ENCODE results near the gene ZNF425. TPM values are rescaled to one million over a fixed set of nuclear protein-coding genes. Genes with fewer than 3 reads are reported as not detected.

ZNF425 gene
- total RNA-seq, 1 experiment from 2014 or later = 5.2 TPM

- TF ChIP-seq CTCF (conservative IDR thresholded peaks at IDR 0.05) (peak; percentile 92), EZH2 (IDR thresholded peaks at IDR 0.05; ENCODE audit: low read depth) (no peak)
- peak within 1 kb of the TSS; percentile 96 for H3K4me3 ChIP-seq
- peaks cover 12% of the 10 kb centered on the region; the same call in 1 of the 2 replicates for H3F3A ChIP-seq (ENCODE audit: insufficient read depth, low read depth)
- peak within 1 kb of the TSS; percentile 79 for H3K4me2 ChIP-seq
- H3K4me1 ChIP-seq (replicated peaks; ENCODE audit: insufficient read depth) = no peaks in the 10 kb centered on the region; the same call in 1 of the 2 replicates
- H4K20me1 ChIP-seq (ENCODE audit: insufficient read depth) = no peaks in the 10 kb centered on the region
- H3K36me3 ChIP-seq (ENCODE audit: low read depth) = no peaks in the 10 kb centered on the region
- no peaks in the 10 kb centered on the region for H3K9me2 ChIP-seq (ENCODE audit: insufficient read depth)
- peak within 1 kb of the TSS; percentile 85 for H3K27ac ChIP-seq
- H2AFZ ChIP-seq = peak within 1 kb of the TSS; percentile 99
- H3K79me2 ChIP-seq (ENCODE audit: low read depth) = peaks cover 32% of the 10 kb centered on the region
- intact Hi-C loops (cut with micrococcal nuclease; ENCODE audit: unreplicated experiment) = loop anchor here (1.0 to 5.0 kb wide), 7 partner anchors 26 to 194 kb away; partner anchors contain the start of genes PDIA4 and ZNF425
- peak; percentile 71 to 87 for DNase-seq
- ChIA-PET CTCF (interaction anchor here (0.6 kb wide), 1 partner anchor 125 kb away, joined by 3 read pairs; no protein-coding TSS in a partner anchor), POLR2A (ENCODE audit: unreplicated experiment) (no interaction called here)
- no peaks in the 10 kb centered on the region for H3K27me3 ChIP-seq (ENCODE audit: insufficient read depth, low read depth)
- BruUV-seq (replicated peaks) = TSS peak; percentile 39
- no peaks in the 10 kb centered on the region for H3K9me3 ChIP-seq (ENCODE audit: insufficient read depth, low read depth)
Observed at GRCh38 chr7:149090397-149091195, 35.5 kb downstream of the ZNF425 start, which contains the start of gene ZNF786. Gene ZNF786 (minus strand): TSS chr7:149090718. CDS start chr7:149090640, 78 bp downstream.

- 0 out of 2 replicates have a peak, but pooled peaks cover 4% of the 10 kb centered on the region for H3K36me3 ChIP-seq (ENCODE audit: low read depth)
- H3K4me3 ChIP-seq = no peak overlapping the region
- ChIA-PET POLR2A (ENCODE audit: unreplicated experiment) (interaction anchor here (0.6 kb wide), 1 partner anchor 22 kb away, joined by 4 read pairs; no protein-coding TSS in a partner anchor), CTCF (no interaction called here)
- no peak overlapping the region for H3K4me2 ChIP-seq
- H4K20me1 ChIP-seq (ENCODE audit: insufficient read depth) = no peaks in the 10 kb centered on the region
- peaks cover 32% of the 10 kb centered on the region for H3K79me2 ChIP-seq (ENCODE audit: low read depth)
- H3K27me3 ChIP-seq (ENCODE audit: insufficient read depth, low read depth) = no peaks in the 10 kb centered on the region
- H3F3A ChIP-seq (ENCODE audit: insufficient read depth, low read depth) = peaks cover 16% of the 10 kb centered on the region; the same call in 1 of the 2 replicates
- no peaks in the 10 kb centered on the region; the same call in 1 of the 2 replicates for H3K4me1 ChIP-seq (replicated peaks; ENCODE audit: insufficient read depth)
- no peaks in the 10 kb centered on the region for H3K9me2 ChIP-seq (ENCODE audit: insufficient read depth)
- intact Hi-C loops (cut with micrococcal nuclease; ENCODE audit: unreplicated experiment) = no loop called here
- no peak for DNase-seq
- H3K27ac ChIP-seq = no peak overlapping the region
- no peak for TF ChIP-seq CTCF (conservative IDR thresholded peaks at IDR 0.05)
- BruUV-seq (replicated peaks) = no TSS peak
- H3K9me3 ChIP-seq (ENCODE audit: insufficient read depth, low read depth) = no peaks in the 10 kb centered on the region
- no peak overlapping the region for H2AFZ ChIP-seq
Observed at GRCh38 chr7:149087376-149087775, 38.7 kb downstream of the ZNF425 start.

- CTCF ChIA-PET = no interaction called here
- intact Hi-C loops (cut with micrococcal nuclease; ENCODE audit: unreplicated experiment) = no loop called here
- no peaks in the 10 kb centered on the region for H4K20me1 ChIP-seq (ENCODE audit: insufficient read depth)
- no peak overlapping the region for H3K27ac ChIP-seq
- no peak overlapping the region for H3K4me3 ChIP-seq
- H3K36me3 ChIP-seq (ENCODE audit: low read depth) = 0 out of 2 replicates have a peak, but pooled peaks cover 4% of the 10 kb centered on the region
- no peak overlapping the region for H3K4me2 ChIP-seq
- H3K4me1 ChIP-seq (replicated peaks; ENCODE audit: insufficient read depth) = no peaks in the 10 kb centered on the region; the same call in 1 of the 2 replicates
- DNase-seq = no peak
- H3K27me3 ChIP-seq (ENCODE audit: insufficient read depth, low read depth) = no peaks in the 10 kb centered on the region
- no peak overlapping the region for H2AFZ ChIP-seq
- no peak for TF ChIP-seq CTCF (conservative IDR thresholded peaks at IDR 0.05)
- TF ChIP-seq EZH2 (IDR thresholded peaks at IDR 0.05; ENCODE audit: low read depth) = no peak
- no peaks in the 10 kb centered on the region for H3K9me2 ChIP-seq (ENCODE audit: insufficient read depth)
- no TSS peak for BruUV-seq (replicated peaks)
- peaks cover 32% of the 10 kb centered on the region for H3K79me2 ChIP-seq (ENCODE audit: low read depth)
- H3K9me3 ChIP-seq (ENCODE audit: insufficient read depth, low read depth) = no peaks in the 10 kb centered on the region
- POLR2A ChIA-PET (ENCODE audit: unreplicated experiment) = no interaction called here
- 0 out of 2 replicates have a peak, but pooled peaks cover 5% of the 10 kb centered on the region for H3F3A ChIP-seq (ENCODE audit: insufficient read depth, low read depth)
Observed at GRCh38 chr7:149085866-149086265, 40.3 kb downstream of the ZNF425 start.
